HCT116 (cell line): ENCODE results near the gene NCKAP5. TPM values are rescaled to one million over a fixed set of nuclear protein-coding genes. Genes with fewer than 3 reads are reported as not detected.

ENCODE experiments used
- ATAC-seq: fragments of 200-7000 bp; cut with Tn5 transposase; 2 replicates; pipeline ENCODE4 v1.9.1; 2020; ENCODE audit warnings: mild to moderate bottlenecking, moderate library complexity
- BruUV-seq: library from RNA; stranded (reverse); fragments of 400-500 nt; replicated peaks from 2 replicates; lab custom pipeline; 2021; lab: Mats Ljungman, UMichigan
- CTCF ChIA-PET: fragments of 300-600 bp; sonication (Branson Sonifier 250); formaldehyde crosslinking; loops from one replicate; lab custom pipeline; 2021; ENCODE audit warnings: antibody characterized with exemption; lab: Charles Lee
- POLR2A ChIA-PET: fragments of 300-600, 350-600 bp; sonication (Branson Sonifier 250); formaldehyde crosslinking; loops from one replicate; lab custom pipeline; 2021; ENCODE audit warnings: antibody characterized with exemption; lab: Charles Lee
- RAD21 ChIA-PET, 2 experiments: fragments of 300-600 bp; sonication (Branson Sonifier 250); formaldehyde crosslinking; loops; one replicate each; lab custom pipeline; 2023; ENCODE audit warnings: low total read pairs in 2 of 2; ENCODE audit not compliant: uncharacterized antibody in 2 of 2, unreplicated experiment in 2 of 2, low non-redundant PET in 1 of 2; lab: Charles Lee
- DNase-seq: peaks from one replicate; pipeline ENCODE4 v3.0.0-alpha.2; 2010; ENCODE audit warnings: low read depth, low spot score
- H2AFZ ChIP-seq: fragments of 200-600 bp; shearing (Covaris generic), sonication (generic); 2 replicates; pipeline ENCODE4 v1.6.1; 2017; ENCODE audit warnings: low read depth, mixed run types, mixed read lengths, antibody characterized with exemption, low read length; ENCODE audit not compliant: poor library complexity, severe bottlenecking
- H3K27ac ChIP-seq: 2 replicates; pipeline ENCODE4 v1.5.1; 2012; ENCODE audit warnings: low read depth, low read length
- H3K27me3 ChIP-seq: fragments of 200-600 bp; sonication (generic); 2 replicates; pipeline ENCODE4 v1.6.1; 2016; ENCODE audit warnings: mixed run types, low read length, mixed read lengths; ENCODE audit not compliant: insufficient read depth
- H3K36me3 ChIP-seq, 2 experiments: fragments of 200-500 bp in 1 of 2; fragments of 200-600 bp in 1 of 2; sonication (Bioruptor generic) in 1 of 2; sonication (generic) in 1 of 2; 2 replicates each; pipeline versions ENCODE4 v1.5.1 to v1.6.1; 2014 to 2016; ENCODE audit warnings: low read length in 2 of 2, inconsistent platforms in 1 of 2, mixed read lengths in 1 of 2, mixed run types in 1 of 2; ENCODE audit not compliant: insufficient read depth in 2 of 2, control insufficient read depth in 1 of 2
- H3K4me1 ChIP-seq, 2 experiments: fragments of 200-600 bp in 1 of 2; sonication (generic) in 1 of 2; 2 replicates each; pipeline versions ENCODE4 v1.5.1 to v1.6.1; 2012 to 2017; ENCODE audit warnings: low read length in 2 of 2, inconsistent platforms in 1 of 2, mild to moderate bottlenecking in 1 of 2, mixed read lengths in 1 of 2, mixed run types in 1 of 2, moderate library complexity in 1 of 2; ENCODE audit not compliant: insufficient read depth in 2 of 2, control insufficient read depth in 1 of 2
- H3K4me2 ChIP-seq: fragments of 200-600 bp; sonication (generic); 2 replicates; pipeline ENCODE4 v1.6.1; 2017; ENCODE audit warnings: mixed run types, low read length, mixed read lengths
- H3K4me3 ChIP-seq, 2 experiments: fragments of 200-600 bp in 1 of 2; sonication (generic) in 1 of 2; replicated peaks in 1 of 2; 2 replicates each; pipeline ENCODE4 v1.5.1; 2011 to 2016; ENCODE audit warnings: low read length in 2 of 2, control low read depth in 1 of 2, low read depth in 1 of 2, mild to moderate bottlenecking in 1 of 2, mixed read lengths in 1 of 2, mixed run types in 1 of 2
- H3K79me2 ChIP-seq: fragments of 200-600 bp; sonication (generic); 2 replicates; pipeline ENCODE4 v1.6.1; 2017; ENCODE audit warnings: mild to moderate bottlenecking, mixed run types, low read length, moderate library complexity, mixed read lengths; ENCODE audit not compliant: insufficient read depth
- H3K9ac ChIP-seq: fragments of 200-600 bp; sonication (generic); 2 replicates; pipeline ENCODE4 v1.6.1; 2016; ENCODE audit warnings: low read length, mixed read lengths
- H3K9me2 ChIP-seq: fragments of 200-600 bp; sonication (generic), shearing (Covaris generic); 2 replicates; pipeline ENCODE4 v1.6.1; 2017; ENCODE audit warnings: mixed run types, mild to moderate bottlenecking, moderate library complexity; ENCODE audit not compliant: insufficient read depth
- H3K9me3 ChIP-seq, 2 experiments: fragments of 200-500 bp in 1 of 2; fragments of 200-600 bp in 1 of 2; sonication (Bioruptor generic) in 1 of 2; sonication (generic) in 1 of 2; 2 replicates each; pipeline ENCODE4 v1.6.1; 2014 to 2017; ENCODE audit warnings: low read length in 2 of 2, mixed read lengths in 2 of 2, inconsistent platforms in 1 of 2, low read depth in 1 of 2, mild to moderate bottlenecking in 1 of 2, mixed run types in 1 of 2, moderate library complexity in 1 of 2; ENCODE audit not compliant: control insufficient read depth in 1 of 2, insufficient read depth in 1 of 2
- H4K20me1 ChIP-seq: fragments of 200-600 bp; sonication (generic), shearing (Covaris generic); 2 replicates; pipeline ENCODE4 v1.6.1; 2017; ENCODE audit warnings: mixed run types, mild to moderate bottlenecking, moderate library complexity; ENCODE audit not compliant: insufficient read depth
- ATF3 ChIP-seq: IDR thresholded peaks from 2 replicates; pipeline ENCODE4 v1.6.1; 2012
- CBX3 ChIP-seq: IDR thresholded peaks from 2 replicates; pipeline ENCODE4 v1.6.1; 2012; ENCODE audit warnings: low read depth
- CEBPB ChIP-seq: IDR thresholded peaks from 2 replicates; pipeline ENCODE4 v1.6.1; 2012; ENCODE audit warnings: low read depth
- MAX ChIP-seq: IDR thresholded peaks from 2 replicates; pipeline ENCODE4 v1.6.1; 2012
- POLR2AphosphoS5 ChIP-seq: IDR thresholded peaks from 2 replicates; pipeline ENCODE4 v1.6.1; 2011; ENCODE audit warnings: mild to moderate bottlenecking, low read depth, low read length, moderate library complexity
- SIN3A ChIP-seq: IDR thresholded peaks from 2 replicates; pipeline ENCODE4 v1.6.1; 2012; ENCODE audit warnings: low read depth
- SP1 ChIP-seq: IDR thresholded peaks from 2 replicates; pipeline ENCODE4 v1.6.1; 2012; ENCODE audit warnings: low read depth
- TCF7L2 ChIP-seq: IDR thresholded peaks from 2 replicates; pipeline ENCODE4 v1.7.0; 2011; ENCODE audit warnings: borderline replicate concordance, inconsistent platforms; ENCODE audit not compliant: insufficient read depth, insufficient read length; ENCODE audit errors: extremely low read depth
- intact Hi-C: fragments of 100-400 bp; cut with micrococcal nuclease; formaldehyde crosslinking; loops from 2 replicates; pipeline ENCODE4 v1.10.0; 2022
- total RNA-seq: library from RNA; stranded (reverse); gene quantifications from one replicate; pipeline ENCODE4 v1.2.1, GENCODE V29; 2021; ENCODE audit not compliant: unreplicated experiment

The NCKAP5 gene
- total RNA-seq, 1 experiment from 2014 or later: 0.30 TPM

- no peak for ATAC-seq
- POLR2A ChIA-PET: no interaction called here
These were observed 913.9 kb downstream of the NCKAP5 start for GRCh38 chr2:132654335-132654734.

GRCh38 chr2:132652474-132652873, 915.8 kb downstream of the NCKAP5 start:
- no peaks in the 10 kb centered on the region for H4K20me1 ChIP-seq
- BruUV-seq: no TSS peak
- H3K4me1 ChIP-seq: no peaks in the 10 kb centered on the region
- H3K9me2 ChIP-seq: no peaks in the 10 kb centered on the region
- H3K79me2 ChIP-seq: no peaks in the 10 kb centered on the region
- no peak overlapping the region for H3K27ac ChIP-seq
- POLR2A ChIA-PET: no interaction called here
- intact Hi-C loops: loop anchor here (5.0 kb wide), 1 partner anchor 385 kb away; no protein-coding TSS in a partner anchor
- no peak overlapping the region for H3K9ac ChIP-seq
- no peak for TF ChIP-seq TCF7L2
- TF ChIP-seq SIN3A: no peak
- TF ChIP-seq POLR2AphosphoS5: no peak
- TF ChIP-seq SP1: no peak
- no peak for TF ChIP-seq MAX
- TF ChIP-seq CBX3: no peak
- no peak for TF ChIP-seq ATF3
- H3K4me2 ChIP-seq: no peak overlapping the region
- RAD21 ChIA-PET: no interaction called here
- no peak for DNase-seq
- H3K4me3 ChIP-seq: no peak overlapping the region
- H3K27me3 ChIP-seq: peaks cover 2% of the 10 kb centered on the region; the same call in 1 of the 2 replicates
- no peak for ATAC-seq
- H2AFZ ChIP-seq: no peak overlapping the region
- CTCF ChIA-PET: no interaction called here
- no peaks in the 10 kb centered on the region for H3K36me3 ChIP-seq
- H3K9me3 ChIP-seq: no peaks in the 10 kb centered on the region

More at GRCh38 chr2:132654335-132654734, 913.9 kb downstream of the NCKAP5 start:
- Histone ChIP-seq H3K79me2 (no peaks in the 10 kb centered on the region), H4K20me1 (no peaks in the 10 kb centered on the region), H3K27me3 (peaks cover 15% of the 10 kb centered on the region; the same call in 1 of the 2 replicates), H3K4me3 (no peak overlapping the region), H3K27ac (no peak overlapping the region), H3K9ac (no peak overlapping the region), H3K4me1 (no peaks in the 10 kb centered on the region), H3K4me2 (no peak overlapping the region), H3K36me3 (no peaks in the 10 kb centered on the region), H3K9me3 (no peaks in the 10 kb centered on the region), H2AFZ (no peak overlapping the region), H3K9me2 (no peaks in the 10 kb centered on the region)
- no peak for TF ChIP-seq CEBPB
- intact Hi-C loops: loop anchor here (5.0 kb wide), 1 partner anchor 387 kb away; no protein-coding TSS in a partner anchor
- no TSS peak for BruUV-seq
- CTCF ChIA-PET: no interaction called here
- no peak for DNase-seq
- RAD21 ChIA-PET: interaction anchor here in 1 of 2 experiments (0.7 kb wide), 1 partner anchor 93 kb away, joined by 3 read pairs; no protein-coding TSS in a partner anchor
